Colonic mucosa (tissue), 4 donors: ENCODE data around the gene GLT6D1. TPM values are rescaled to one million over a fixed set of nuclear protein-coding genes. Genes with fewer than 3 reads are reported as not detected.

Experiments used
- DNase-seq: peaks from one replicate; pipeline ENCODE4 v3.0.0-alpha.2; 2020
- H3K27ac ChIP-seq: fragments of 200-600 bp; one replicate; pipeline ENCODE4 v1.8.0; 2021
- H3K27me3 ChIP-seq: fragments of 200-600 bp; one replicate; pipeline ENCODE4 v1.8.0; 2021
- H3K36me3 ChIP-seq: fragments of 200-600 bp; one replicate; pipeline ENCODE4 v1.8.0; 2021
- H3K4me1 ChIP-seq: fragments of 200-600 bp; one replicate; pipeline ENCODE4 v1.8.0; 2021; ENCODE audit warnings: mild to moderate bottlenecking
- H3K4me3 ChIP-seq: fragments of 200-600 bp; one replicate; pipeline ENCODE4 v1.8.0; 2021
- H3K9ac ChIP-seq, 2 donors: one replicate each; pipeline ENCODE4 v1.7.0; 2013; ENCODE audit warnings: control low read depth in 2 of 2, low read depth in 2 of 2, low read length in 2 of 2
- H3K9me3 ChIP-seq: fragments of 200-600 bp; one replicate; pipeline ENCODE4 v1.8.0; 2021
- CTCF ChIP-seq: fragments of 200-600 bp; IDR thresholded peaks from one replicate; pipeline ENCODE4 v1.8.0; 2022; ENCODE audit warnings: antibody characterized with exemption, mild to moderate bottlenecking
- intact Hi-C: fragments of 100-400 bp; cut with DNase I; formaldehyde crosslinking; loops from one replicate; pipeline ENCODE4 v1.14.1; 2022
- total RNA-seq, 2 donors: library from RNA; stranded (reverse); fragmentation: NEBNext Ultra II Directional in 1 of 2; extraction: Animal tissue kit (Norgen Biotek cat#: 25700) in 1 of 2; gene quantifications; one replicate each; pipeline ENCODE4 v1.2.1, GENCODE V29; 2021
- donor health status: healthy.
- donor health status: DM: no; HTN: no; CAD: no.
- donor health status: DM: no; HTN: no; CAD: no.

The GLT6D1 gene
- total RNA-seq, 2 donors from 2014 or later = not detected

- Histone ChIP-seq H3K36me3 (no peaks in the 10 kb centered on the region), H3K4me1 (no peaks in the 10 kb centered on the region), H3K27ac (no peak overlapping the region), H3K9me3 (no peaks in the 10 kb centered on the region), H3K4me3 (no peak overlapping the region), H3K9ac (no peak overlapping the region), H3K27me3 (no peaks in the 10 kb centered on the region)
- peak; percentile 53 for DNase-seq
- TF ChIP-seq CTCF = peak; percentile 80
- intact Hi-C loops = no loop called here
Observed at GRCh38 chr9:135602789-135603481, 36.4 kb downstream of the GLT6D1 start.

GRCh38 chr9:135601988-135602387 is 37.4 kb downstream of the GLT6D1 start:
- H3K9ac ChIP-seq = no peak overlapping the region
- no peak for TF ChIP-seq CTCF
- H3K36me3 ChIP-seq = no peaks in the 10 kb centered on the region
- intact Hi-C loops = no loop called here
- H3K4me3 ChIP-seq = no peak overlapping the region
- no peak overlapping the region for H3K27ac ChIP-seq
- H3K9me3 ChIP-seq = no peaks in the 10 kb centered on the region
- no peak for DNase-seq
- H3K27me3 ChIP-seq = no peaks in the 10 kb centered on the region
- H3K4me1 ChIP-seq = no peaks in the 10 kb centered on the region

- no peak for TF ChIP-seq CTCF
- no peak overlapping the region for H3K27ac ChIP-seq
- H3K4me1 ChIP-seq = no peaks in the 10 kb centered on the region
- no peaks in the 10 kb centered on the region for H3K27me3 ChIP-seq
- no peak for DNase-seq
- H3K36me3 ChIP-seq = no peaks in the 10 kb centered on the region
- no peak overlapping the region for H3K4me3 ChIP-seq
- H3K9me3 ChIP-seq = no peaks in the 10 kb centered on the region
- intact Hi-C loops = no loop called here
- H3K9ac ChIP-seq = no peak overlapping the region
Observed at GRCh38 chr9:135600296-135600817, 39.0 kb downstream of the GLT6D1 start.

GRCh38 chr9:135596211-135596610 is 43.1 kb downstream of the GLT6D1 start:
- intact Hi-C loops = no loop called here
- Histone ChIP-seq H3K4me1 (no peaks in the 10 kb centered on the region), H3K27me3 (no peaks in the 10 kb centered on the region), H3K36me3 (no peaks in the 10 kb centered on the region), H3K4me3 (no peak overlapping the region), H3K9ac (no peak overlapping the region), H3K9me3 (no peaks in the 10 kb centered on the region), H3K27ac (no peak overlapping the region)
- no peak for TF ChIP-seq CTCF
- DNase-seq = no peak

GRCh38 chr9:135592625-135593024 is 46.7 kb downstream of the GLT6D1 start:
- H3K4me3 ChIP-seq = no peak overlapping the region
- no peaks in the 10 kb centered on the region for H3K27me3 ChIP-seq
- no peak overlapping the region for H3K27ac ChIP-seq
- H3K9ac ChIP-seq = no peak overlapping the region
- TF ChIP-seq CTCF = no peak
- no peaks in the 10 kb centered on the region for H3K4me1 ChIP-seq
- no peak for DNase-seq
- H3K36me3 ChIP-seq = no peaks in the 10 kb centered on the region
- no peaks in the 10 kb centered on the region for H3K9me3 ChIP-seq
- intact Hi-C loops = no loop called here
